Measurements from ENCODE around the gene AP2A2.

DNA sequence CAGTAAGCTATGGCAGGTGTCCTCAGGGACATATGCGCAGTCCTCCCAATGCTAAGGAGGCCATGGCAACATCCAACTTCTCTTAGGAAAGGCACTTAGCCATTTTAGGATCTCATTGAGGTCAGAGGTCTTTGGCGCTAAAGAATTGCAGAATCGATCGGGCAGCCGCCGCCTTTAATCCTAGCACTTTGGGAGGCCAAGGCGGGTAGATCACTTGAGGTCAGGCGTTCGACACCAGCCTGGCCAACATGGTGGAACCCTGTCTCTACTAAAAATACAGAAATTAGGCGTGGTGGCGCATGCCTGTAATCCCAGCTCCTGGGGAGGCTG, 13.8 kb upstream of the AP2A2 start:
- TF ChIP-seq, protein P1, sequence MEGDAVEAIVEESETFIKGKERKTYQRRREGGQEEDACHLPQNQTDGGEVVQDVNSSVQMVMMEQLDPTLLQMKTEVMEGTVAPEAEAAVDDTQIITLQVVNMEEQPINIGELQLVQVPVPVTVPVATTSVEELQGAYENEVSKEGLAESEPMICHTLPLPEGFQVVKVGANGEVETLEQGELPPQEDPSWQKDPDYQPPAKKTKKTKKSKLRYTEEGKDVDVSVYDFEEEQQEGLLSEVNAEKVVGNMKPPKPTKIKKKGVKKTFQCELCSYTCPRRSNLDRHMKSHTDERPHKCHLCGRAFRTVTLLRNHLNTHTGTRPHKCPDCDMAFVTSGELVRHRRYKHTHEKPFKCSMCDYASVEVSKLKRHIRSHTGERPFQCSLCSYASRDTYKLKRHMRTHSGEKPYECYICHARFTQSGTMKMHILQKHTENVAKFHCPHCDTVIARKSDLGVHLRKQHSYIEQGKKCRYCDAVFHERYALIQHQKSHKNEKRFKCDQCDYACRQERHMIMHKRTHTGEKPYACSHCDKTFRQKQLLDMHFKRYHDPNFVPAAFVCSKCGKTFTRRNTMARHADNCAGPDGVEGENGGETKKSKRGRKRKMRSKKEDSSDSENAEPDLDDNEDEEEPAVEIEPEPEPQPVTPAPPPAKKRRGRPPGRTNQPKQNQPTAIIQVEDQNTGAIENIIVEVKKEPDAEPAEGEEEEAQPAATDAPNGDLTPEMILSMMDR (conservative IDR thresholded peaks at IDR 0.05): no peak
- no peak for TF ChIP-seq EZH2 (IDR thresholded peaks at IDR 0.05; ENCODE audit: low read depth)

Data from PC-9 (cell line).